ENCODE results near the gene CLEC4G.

DNA sequence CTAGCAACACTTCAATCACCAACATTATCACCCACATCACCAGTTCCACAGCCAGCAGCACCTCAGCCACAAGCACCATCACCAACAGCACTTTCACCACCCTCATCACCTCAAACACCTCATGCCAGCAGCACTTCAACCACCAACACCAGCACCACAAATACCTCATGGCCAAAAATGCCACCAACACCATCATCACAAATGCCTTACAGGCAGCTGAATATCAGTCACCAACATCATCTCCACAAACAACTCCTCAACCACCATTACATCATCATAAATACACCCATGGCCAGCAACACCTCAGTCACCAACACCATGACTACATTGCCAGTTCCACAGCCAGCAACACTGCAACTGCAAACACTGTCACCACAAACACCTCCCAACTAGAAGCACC is 40.4 kb downstream of the CLEC4G start:
- TF ChIP-seq, protein P1, sequence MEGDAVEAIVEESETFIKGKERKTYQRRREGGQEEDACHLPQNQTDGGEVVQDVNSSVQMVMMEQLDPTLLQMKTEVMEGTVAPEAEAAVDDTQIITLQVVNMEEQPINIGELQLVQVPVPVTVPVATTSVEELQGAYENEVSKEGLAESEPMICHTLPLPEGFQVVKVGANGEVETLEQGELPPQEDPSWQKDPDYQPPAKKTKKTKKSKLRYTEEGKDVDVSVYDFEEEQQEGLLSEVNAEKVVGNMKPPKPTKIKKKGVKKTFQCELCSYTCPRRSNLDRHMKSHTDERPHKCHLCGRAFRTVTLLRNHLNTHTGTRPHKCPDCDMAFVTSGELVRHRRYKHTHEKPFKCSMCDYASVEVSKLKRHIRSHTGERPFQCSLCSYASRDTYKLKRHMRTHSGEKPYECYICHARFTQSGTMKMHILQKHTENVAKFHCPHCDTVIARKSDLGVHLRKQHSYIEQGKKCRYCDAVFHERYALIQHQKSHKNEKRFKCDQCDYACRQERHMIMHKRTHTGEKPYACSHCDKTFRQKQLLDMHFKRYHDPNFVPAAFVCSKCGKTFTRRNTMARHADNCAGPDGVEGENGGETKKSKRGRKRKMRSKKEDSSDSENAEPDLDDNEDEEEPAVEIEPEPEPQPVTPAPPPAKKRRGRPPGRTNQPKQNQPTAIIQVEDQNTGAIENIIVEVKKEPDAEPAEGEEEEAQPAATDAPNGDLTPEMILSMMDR (IDR thresholded peaks at IDR 0.05; ENCODE audit: extremely low read depth in 1 of 2, insufficient read depth in 1 of 2, low read depth in 1 of 2, low read length in 2 of 2): no peak
- no peak for TF ChIP-seq POLR2AphosphoS5 (IDR thresholded peaks at IDR 0.05; ENCODE audit: insufficient read depth, low read depth, low read length)
- no peak for TF ChIP-seq EZH2 (IDR thresholded peaks at IDR 0.05; ENCODE audit: borderline replicate concordance, low read depth, low read length, severe bottlenecking)
- TF ChIP-seq, protein P2, sequence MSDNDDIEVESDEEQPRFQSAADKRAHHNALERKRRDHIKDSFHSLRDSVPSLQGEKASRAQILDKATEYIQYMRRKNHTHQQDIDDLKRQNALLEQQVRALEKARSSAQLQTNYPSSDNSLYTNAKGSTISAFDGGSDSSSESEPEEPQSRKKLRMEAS (IDR thresholded peaks at IDR 0.05; ENCODE audit: insufficient read depth, insufficient read length): no peak
- TF ChIP-seq MYC (IDR thresholded peaks at IDR 0.05; ENCODE audit: low read depth, low read length): no peak
- TF ChIP-seq POLR2A (IDR thresholded peaks at IDR 0.05; ENCODE audit: low read depth, low read length): no peak
- TF ChIP-seq FOS (IDR thresholded peaks at IDR 0.05; ENCODE audit: borderline replicate concordance, insufficient read depth, low read length): no peak

Measured in endothelial cell of umbilical vein (primary cell).